GM12878 (cell line): Measurements from ENCODE around the gene TDRD10. TPM values are rescaled to one million over a fixed set of nuclear protein-coding genes. Genes with fewer than 3 reads are reported as not detected.
A peak's percentile ranks its signal among the peaks of the same experiment; 100 is the strongest.

Experiments
- ATAC-seq: fragments of 200-7000 bp; cut with Tn5 transposase; 3 replicates; pipeline ENCODE4 v1.9.1; 2020; ENCODE audit warnings: mild to moderate bottlenecking, moderate library complexity
- Bru-seq: library from RNA; stranded (reverse); fragments of 400-500 nt; gene quantifications from one replicate; lab custom pipeline; 2021; lab: Mats Ljungman, UMichigan
- BruChase-seq, 2 experiments: library from RNA; stranded (reverse); fragments of 400-500 nt; gene quantifications; one replicate each; lab custom pipeline; 2021; lab: Mats Ljungman, UMichigan
- BruUV-seq: library from RNA; stranded (reverse); fragments of 400-500 nt; replicated peaks from 2 replicates; lab custom pipeline; 2021; lab: Mats Ljungman, UMichigan
- CTCF ChIA-PET: fragments of 300-600 bp; sonication (Branson Sonifier 250); formaldehyde crosslinking; extraction: SDS; loops from one replicate; lab custom pipeline; 2021; ENCODE audit warnings: inconsistent platforms; lab: Yijun Ruan, JAX
- POLR2A ChIA-PET: fragments of 350-600 bp; formaldehyde crosslinking; extraction: SDS; loops from one replicate; lab custom pipeline; 2021; ENCODE audit warnings: inconsistent platforms; lab: Charles Lee
- RAD21 ChIA-PET: fragments of 300-600 bp; sonication (Branson Sonifier 250); formaldehyde crosslinking; loops from one replicate; lab custom pipeline; 2023; ENCODE audit warnings: antibody characterized with exemption; ENCODE audit not compliant: unreplicated experiment; lab: Charles Lee
- SMC1A ChIA-PET: fragments of 300-600 bp; sonication (Branson Sonifier 250); formaldehyde crosslinking; loops from one replicate; lab custom pipeline; 2023; ENCODE audit not compliant: unreplicated experiment, uncharacterized antibody; lab: Charles Lee
- DNase-seq: peaks from one replicate; pipeline ENCODE4 v3.0.0-alpha.2; 2011; ENCODE audit warnings: low read depth, low spot score
- FAIRE-seq: peaks from 3 replicates; lab custom pipeline; 2011; peaks lifted over from hg19 to GRCh38; lab: Jason Lieb, UNC
- H2AFZ ChIP-seq: 2 replicates; pipeline ENCODE4 v1.6.0; 2011; ENCODE audit warnings: low read depth, low read length, control low read depth; ENCODE audit not compliant: control insufficient read depth
- H3K27ac ChIP-seq: 2 replicates; pipeline ENCODE4 v1.5.1; 2011; ENCODE audit warnings: control low read depth; ENCODE audit not compliant: control insufficient read depth, insufficient read depth
- H3K27me3 ChIP-seq, 2 experiments: replicated peaks in 1 of 2; 2 replicates each; pipeline versions ENCODE4 v1.6.0 to v1.6.1; 2011; ENCODE audit warnings: low read length in 1 of 2; ENCODE audit not compliant: control insufficient read depth in 2 of 2, insufficient read depth in 2 of 2
- H3K36me3 ChIP-seq, 2 experiments: 2 replicates each; pipeline ENCODE4 v1.5.1; 2011; ENCODE audit warnings: low read length in 1 of 2; ENCODE audit not compliant: control insufficient read depth in 2 of 2, insufficient read depth in 2 of 2
- H3K4me1 ChIP-seq: 2 replicates; pipeline ENCODE4 v1.6.1; 2011; ENCODE audit warnings: mild to moderate bottlenecking, low read length, moderate library complexity, mixed read lengths; ENCODE audit not compliant: control insufficient read depth, insufficient read depth
- H3K4me2 ChIP-seq: 2 replicates; pipeline ENCODE4 v1.6.0; 2011; ENCODE audit warnings: control low read depth; ENCODE audit not compliant: control insufficient read depth, insufficient read depth
- H3K4me3 ChIP-seq: fragments of 200-600 bp; sonication (generic); 2 replicates; pipeline ENCODE4 v1.5.1; 2016
- H3K79me2 ChIP-seq: 2 replicates; pipeline ENCODE4 v1.6.0; 2011; ENCODE audit warnings: low read length; ENCODE audit not compliant: control insufficient read depth, insufficient read depth
- H3K9ac ChIP-seq: 2 replicates; pipeline ENCODE4 v1.8.0; 2011; ENCODE audit warnings: low read length, control low read depth, mixed read lengths; ENCODE audit not compliant: control insufficient read depth, insufficient read depth
- H3K9me3 ChIP-seq: replicated peaks from 3 replicates; pipeline ENCODE4 v1.5.1; 2011; ENCODE audit warnings: mild to moderate bottlenecking, low read length; ENCODE audit not compliant: control insufficient read depth, insufficient read depth
- H4K20me1 ChIP-seq: 2 replicates; pipeline ENCODE4 v1.6.0; 2011; ENCODE audit not compliant: control insufficient read depth, insufficient read depth
- ATF3 ChIP-seq: IDR thresholded peaks from 2 replicates; pipeline ENCODE4 v1.6.1; 2011; ENCODE audit warnings: low read depth, mild to moderate bottlenecking, low read length, moderate library complexity, borderline replicate concordance; ENCODE audit errors: extremely low read depth
- BHLHE40 ChIP-seq, 2 experiments: fragments of 450-650 bp in 1 of 2; IDR thresholded peaks; 2 replicates each; pipeline ENCODE4 v1.6.1; 2011 to 2017; ENCODE audit warnings: low read depth in 2 of 2, borderline replicate concordance in 1 of 2, improper control_type of control experiment in 1 of 2, low read length in 1 of 2, mild to moderate bottlenecking in 1 of 2
- CBX3 ChIP-seq: fragments of 200-600 bp; sonication (generic); IDR thresholded peaks from 2 replicates; pipeline ENCODE4 v1.6.1; 2016; ENCODE audit warnings: low read depth, borderline replicate concordance
- EGR1 ChIP-seq, 2 experiments: IDR thresholded peaks; 1 replicate in 1 of 2; 2 replicates in 1 of 2; pipeline ENCODE4 v1.6.1; 2011 to 2012; ENCODE audit warnings: low read depth in 2 of 2, low read length in 2 of 2, borderline replicate concordance in 1 of 2, mild to moderate bottlenecking in 1 of 2, moderate library complexity in 1 of 2
- HDAC2 ChIP-seq: fragments of 200-600 bp; sonication (generic); IDR thresholded peaks from 2 replicates; pipeline ENCODE4 v1.6.1; 2017
- IKZF1 ChIP-seq: fragments of 450-650 bp; conservative IDR thresholded peaks from 2 replicates; pipeline ENCODE4 v1.6.1; 2017; ENCODE audit warnings: antibody characterized with exemption, mild to moderate bottlenecking
- JUNB ChIP-seq: IDR thresholded peaks from 2 replicates; pipeline ENCODE4 v1.6.1; 2016; ENCODE audit warnings: antibody characterized with exemption, mild to moderate bottlenecking
- MXI1 ChIP-seq: fragments of 150-350 bp; IDR thresholded peaks from 2 replicates; pipeline ENCODE4 v1.6.1; 2011; ENCODE audit warnings: low read depth, mild to moderate bottlenecking, inconsistent platforms, low read length, improper control_type of control experiment
- RB1 ChIP-seq: fragments of 450-650 bp; formaldehyde crosslinking; IDR thresholded peaks from 2 replicates; pipeline ENCODE4 v1.6.1; 2017; ENCODE audit warnings: mild to moderate bottlenecking, borderline replicate concordance
- SKIL ChIP-seq: fragments of 450-650 bp; IDR thresholded peaks from 2 replicates; pipeline ENCODE4 v1.6.1; 2017; ENCODE audit warnings: mild to moderate bottlenecking, low read depth, inconsistent platforms; ENCODE audit not compliant: poor library complexity, severe bottlenecking
- ZBTB40 ChIP-seq: fragments of 450-650 bp; IDR thresholded peaks from 2 replicates; pipeline ENCODE4 v1.6.1; 2016; ENCODE audit warnings: mild to moderate bottlenecking, moderate library complexity, borderline replicate concordance
- WGBS: methylation state at CpG from one replicate; pipeline ENCODE4 v1.1.6; 2016; ENCODE audit warnings: low lambda C conversion rate; ENCODE audit not compliant: insufficient replicate concordance, insufficient coverage; ENCODE audit errors: missing lambda C conversion rate; 5-methylcytosine and 5-hydroxymethylcytosine counted together
- in situ Hi-C: fragments of 300-500 bp; cut with MboI; formaldehyde crosslinking; loops from 9 replicates; pipeline ENCODE4 v1.14.3; 2018; ENCODE audit warnings: mixed read lengths
- intact Hi-C: fragments of 100-400 bp; cut with micrococcal nuclease; formaldehyde crosslinking; loops from one replicate; pipeline ENCODE4 v1.14.2; 2022; ENCODE audit not compliant: unreplicated experiment
- long read RNA-seq, 2 experiments: library from polyadenylated mRNA; unstranded; transcript quantifications; one replicate each; pipeline ENCODE4 v2.0.0, GENCODE V29; 2019 to 2020
- polyA minus RNA-seq, 3 experiments: library from RNA; depleted of rRNA, polyadenylated mRNA; stranded (reverse); fragments of >200 nt; gene quantifications; 2 replicates each; pipeline ENCODE4 v1.2.3, GENCODE V29; 2011
- polyA plus RNA-seq, 11 experiments: library from polyadenylated mRNA; depleted of rRNA in 4 of 11; unstranded in 6 of 11; stranded (reverse) in 5 of 11; fragments of >200 nt; fragmentation: Nextera tagmentation in 4 of 11; fragmentation: Illumina TruSeq in 1 of 11; extraction: Ambion mirVana in 4 of 11; extraction: Trizol in 1 of 11; gene quantifications; 1 replicate in 1 of 11; 2 replicates in 10 of 11; pipeline versions ENCODE4 v1.2.1 to v1.2.3, GENCODE V29; 2011 to 2016; ENCODE audit warnings: inconsistent platforms in 2 of 11, missing spikeins in 2 of 11, low read depth in 1 of 11
- total RNA-seq, 4 experiments: library from RNA; depleted of rRNA in 3 of 4; stranded (reverse); fragments of >200 nt in 3 of 4; fragmentation: Illumina TruSeq in 1 of 4; extraction: Trizol in 1 of 4; gene quantifications; 2 replicates each; pipeline versions ENCODE4 v1.2.1 to v1.2.3, GENCODE V29; 2013 to 2021

The TDRD10 gene
- 0.31 and 1.0 TPM in 2 replicates for total RNA-seq (2013; cell fraction: nucleolus; rRNA removed)
- total RNA-seq (2014; rRNA removed) (0.05 TPM in 1 of 2 replicates, not detected in the other), total RNA-seq (2014; rRNA removed; fragmentation: Illumina TruSeq; extraction: Trizol) (not detected in 2 replicates), total RNA-seq (2021) (not detected in 2 replicates), polyA plus RNA-seq (2011; rRNA removed) (not detected in 2 replicates), polyA plus RNA-seq (2014; fragmentation: Illumina TruSeq; extraction: Trizol) (not detected in 2 replicates), polyA plus RNA-seq (2014; fragmentation: Nextera tagmentation; extraction: Ambion mirVana) (not detected), polyA plus RNA-seq (2014; rRNA removed) (not detected in 2 replicates), polyA plus RNA-seq (2016; fragmentation: Nextera tagmentation; extraction: Ambion mirVana) (not detected), polyA minus RNA-seq (2011; rRNA and poly(A)+ RNA removed) (not detected in 2 replicates), Bru-seq, nascent RNA (percentile 4 among the genes with signal in this experiment), BruChase-seq, experiment 1, labeled RNA remaining after a 6-hour chase (percentile 10 among the genes with signal in this experiment), BruChase-seq, experiment 2, labeled RNA remaining after a 2-hour chase (percentile 2 among the genes with signal in this experiment)
- polyA plus RNA-seq (2011; ENCODE audit: low read depth) = not detected
- not detected in 2 replicates for polyA plus RNA-seq (2011; cell fraction: cytosol; rRNA removed)
- polyA plus RNA-seq (2011; cell fraction: nucleus; rRNA removed) = 0.07 TPM in 1 of 2 replicates, not detected in the other
- 0.10 TPM in 1 of 2 replicates, not detected in the other for polyA plus RNA-seq (2012)
- not detected in 2 replicates for polyA minus RNA-seq (2011; cell fraction: cytosol; rRNA and poly(A)+ RNA removed)
- polyA minus RNA-seq (2011; cell fraction: nucleus; rRNA and poly(A)+ RNA removed) = not detected in 2 replicates
- long read RNA-seq, experiment 1 = 0 reads
- long read RNA-seq, experiment 2 = 0 reads

GRCh38 chr1:154502066-154502743, at the start of gene TDRD10, which contains the start of gene SHE:
Gene TDRD10 (plus strand): TSS chr1:154502219. CDS start chr1:154506904, 4,685 bp downstream.
Gene SHE (minus strand): TSS chr1:154502412. CDS start chr1:154502026, 386 bp downstream.
- CTCF ChIA-PET = interaction anchor here (1.4 kb wide), 1 partner anchor 21 kb away, joined by 3 read pairs; no protein-coding TSS in a partner anchor
- no peak within 1 kb of the TSS; the same call in 1 of the 2 replicates for H2AFZ ChIP-seq
- TF ChIP-seq EGR1 (IDR thresholded peaks at IDR 0.05; ENCODE audit: borderline replicate concordance in 1 of 2, low read depth in 2 of 2, low read length in 2 of 2) (peak in 1 of 2 experiments; percentile 24; a peak in 1 of 3 replicates), ZBTB40 (no peak), RB1 (no peak), CBX3 (no peak), IKZF1 (no peak), BHLHE40 (IDR thresholded peaks at IDR 0.05; ENCODE audit: borderline replicate concordance in 1 of 2, low read depth in 2 of 2, low read length in 1 of 2) (peak in 1 of 2 experiments; percentile 75; a peak in 2 of 4 replicates), ATF3 (no peak), JUNB (no peak), HDAC2 (no peak), MXI1 (no peak), SKIL (no peak)

More at GRCh38 chr1:154502066-154502743, at the start of gene TDRD10, which contains the start of gene SHE:
- Histone ChIP-seq H3K4me1 (0 out of 2 replicates have a peak, but pooled peaks cover 4% of the 10 kb centered on the region), H3K9ac (no peak within 1 kb of the TSS), H3K27me3 (peaks cover 6 to 10% of the 10 kb centered on the region in 2 experiments), H3K36me3 (no peaks in the 10 kb centered on the region), H3K4me3 (no peak within 1 kb of the TSS), H3K9me3 (no peaks in the 10 kb centered on the region; the same call in 2 of the 3 replicates), H3K4me2 (peak within 1 kb of the TSS; percentile 31; the same call in 1 of the 2 replicates), H3K79me2 (no peaks in the 10 kb centered on the region), H4K20me1 (no peaks in the 10 kb centered on the region), H3K27ac (no peak within 1 kb of the TSS)
- ATAC-seq (no peak), FAIRE-seq (no peak), DNase-seq (no peak)
- ChIA-PET POLR2A (no interaction called here), RAD21 (no interaction called here), SMC1A (interaction anchor here (1.1 kb wide), 1 partner anchor 10 kb away, joined by 3 read pairs; no protein-coding TSS in a partner anchor)
- 8% methylated on average over 50 of the region's 90 CpGs for WGBS
- BruUV-seq = no TSS peak
- intact Hi-C loops (no loop called here), in situ Hi-C loops (no loop called here)
